ENCODE results near the gene ZC3H7A. TPM values are rescaled to one million over a fixed set of nuclear protein-coding genes. Genes with fewer than 3 reads are reported as not detected.

The ZC3H7A gene
- total RNA-seq, 1 experiment from 2014 or later: 45.9 TPM

DNA sequence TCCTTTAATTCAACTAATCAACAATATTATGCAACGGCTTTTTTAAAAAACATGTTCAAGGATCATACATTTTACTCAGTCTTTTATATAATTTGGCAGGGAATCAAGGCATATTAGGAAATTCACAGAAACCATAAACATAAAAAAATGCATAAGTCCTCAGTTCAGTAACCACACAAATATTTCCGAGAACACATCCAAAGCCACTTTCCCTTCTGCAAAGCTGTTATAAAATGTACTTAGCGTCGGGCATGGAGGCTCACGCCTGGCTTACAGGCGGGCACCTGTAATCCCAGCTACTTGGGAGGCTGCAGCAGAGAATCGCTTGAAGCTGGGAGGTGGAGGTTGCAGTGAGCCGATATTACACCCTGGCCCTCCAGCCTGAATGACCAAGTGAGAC, 9.7 kb upstream of the ZC3H7A start (continued):
- TF ChIP-seq TEAD1 (CRISPR knock-in tag; IDR thresholded peaks at IDR 0.05): no peak

DNA sequence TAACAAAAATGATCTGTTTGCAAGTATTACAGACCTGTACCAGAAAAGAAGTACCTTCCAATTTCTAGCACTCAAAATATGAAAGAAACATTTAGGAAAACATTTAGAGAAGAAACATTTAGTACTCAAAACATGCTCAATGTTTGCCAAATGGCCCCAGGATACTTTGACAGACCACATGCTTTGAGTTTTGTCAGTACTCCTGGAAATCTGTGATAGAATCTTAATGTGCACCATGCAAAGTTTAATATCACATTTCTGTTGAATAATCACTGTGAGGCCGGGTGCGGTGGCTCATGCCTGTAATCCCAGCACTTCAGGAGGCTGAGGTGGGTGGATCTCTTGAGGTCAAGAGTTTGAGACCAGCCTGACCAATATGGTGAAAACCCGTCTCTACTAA, 8.5 kb upstream of the ZC3H7A start:
- no peak overlapping the region for H3K27ac Mint-ChIP-seq
- no peak for DNase-seq (ENCODE audit: low spot score)
- H3K27me3 Mint-ChIP-seq (ENCODE audit: low read depth): no peaks in the 10 kb centered on the region
- H3K4me3 Mint-ChIP-seq: no peak overlapping the region
- no peaks in the 10 kb centered on the region for H3K9me3 Mint-ChIP-seq
- no peak for ATAC-seq
- CTCF ChIA-PET: no interaction called here
- POLR2A ChIA-PET: no interaction called here
- peaks cover 6% of the 10 kb centered on the region for H3K4me1 Mint-ChIP-seq
- TF ChIP-seq, protein P1, sequence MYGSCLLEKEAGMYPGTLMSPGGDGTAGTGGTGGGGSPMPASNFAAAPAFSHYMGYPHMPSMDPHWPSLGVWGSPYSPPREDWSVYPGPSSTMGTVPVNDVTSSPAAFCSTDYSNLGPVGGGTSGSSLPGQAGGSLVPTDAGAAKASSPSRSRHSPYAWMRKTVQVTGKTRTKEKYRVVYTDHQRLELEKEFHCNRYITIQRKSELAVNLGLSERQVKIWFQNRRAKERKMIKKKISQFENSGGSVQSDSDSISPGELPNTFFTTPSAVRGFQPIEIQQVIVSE (CRISPR knock-in tag; IDR thresholded peaks at IDR 0.05; ENCODE audit: borderline replicate concordance): no peak
- TF ChIP-seq CBFB (CRISPR knock-in tag; IDR thresholded peaks at IDR 0.05; ENCODE audit: low read depth): no peak
- no peak for TF ChIP-seq FOXP1 (CRISPR knock-in tag; IDR thresholded peaks at IDR 0.05; ENCODE audit: borderline replicate concordance)
- no peak for TF ChIP-seq ATF1 (CRISPR knock-in tag; IDR thresholded peaks at IDR 0.05)
- no peak for TF ChIP-seq FOXK1 (CRISPR knock-in tag; IDR thresholded peaks at IDR 0.05)
- no peak for TF ChIP-seq MYBL2 (CRISPR knock-in tag; IDR thresholded peaks at IDR 0.05)
- TF ChIP-seq, protein P2, sequence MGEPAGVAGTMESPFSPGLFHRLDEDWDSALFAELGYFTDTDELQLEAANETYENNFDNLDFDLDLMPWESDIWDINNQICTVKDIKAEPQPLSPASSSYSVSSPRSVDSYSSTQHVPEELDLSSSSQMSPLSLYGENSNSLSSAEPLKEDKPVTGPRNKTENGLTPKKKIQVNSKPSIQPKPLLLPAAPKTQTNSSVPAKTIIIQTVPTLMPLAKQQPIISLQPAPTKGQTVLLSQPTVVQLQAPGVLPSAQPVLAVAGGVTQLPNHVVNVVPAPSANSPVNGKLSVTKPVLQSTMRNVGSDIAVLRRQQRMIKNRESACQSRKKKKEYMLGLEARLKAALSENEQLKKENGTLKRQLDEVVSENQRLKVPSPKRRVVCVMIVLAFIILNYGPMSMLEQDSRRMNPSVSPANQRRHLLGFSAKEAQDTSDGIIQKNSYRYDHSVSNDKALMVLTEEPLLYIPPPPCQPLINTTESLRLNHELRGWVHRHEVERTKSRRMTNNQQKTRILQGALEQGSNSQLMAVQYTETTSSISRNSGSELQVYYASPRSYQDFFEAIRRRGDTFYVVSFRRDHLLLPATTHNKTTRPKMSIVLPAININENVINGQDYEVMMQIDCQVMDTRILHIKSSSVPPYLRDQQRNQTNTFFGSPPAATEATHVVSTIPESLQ (CRISPR knock-in tag; IDR thresholded peaks at IDR 0.05): no peak
- TF ChIP-seq, protein P3, sequence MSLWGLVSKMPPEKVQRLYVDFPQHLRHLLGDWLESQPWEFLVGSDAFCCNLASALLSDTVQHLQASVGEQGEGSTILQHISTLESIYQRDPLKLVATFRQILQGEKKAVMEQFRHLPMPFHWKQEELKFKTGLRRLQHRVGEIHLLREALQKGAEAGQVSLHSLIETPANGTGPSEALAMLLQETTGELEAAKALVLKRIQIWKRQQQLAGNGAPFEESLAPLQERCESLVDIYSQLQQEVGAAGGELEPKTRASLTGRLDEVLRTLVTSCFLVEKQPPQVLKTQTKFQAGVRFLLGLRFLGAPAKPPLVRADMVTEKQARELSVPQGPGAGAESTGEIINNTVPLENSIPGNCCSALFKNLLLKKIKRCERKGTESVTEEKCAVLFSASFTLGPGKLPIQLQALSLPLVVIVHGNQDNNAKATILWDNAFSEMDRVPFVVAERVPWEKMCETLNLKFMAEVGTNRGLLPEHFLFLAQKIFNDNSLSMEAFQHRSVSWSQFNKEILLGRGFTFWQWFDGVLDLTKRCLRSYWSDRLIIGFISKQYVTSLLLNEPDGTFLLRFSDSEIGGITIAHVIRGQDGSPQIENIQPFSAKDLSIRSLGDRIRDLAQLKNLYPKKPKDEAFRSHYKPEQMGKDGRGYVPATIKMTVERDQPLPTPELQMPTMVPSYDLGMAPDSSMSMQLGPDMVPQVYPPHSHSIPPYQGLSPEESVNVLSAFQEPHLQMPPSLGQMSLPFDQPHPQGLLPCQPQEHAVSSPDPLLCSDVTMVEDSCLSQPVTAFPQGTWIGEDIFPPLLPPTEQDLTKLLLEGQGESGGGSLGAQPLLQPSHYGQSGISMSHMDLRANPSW (CRISPR knock-in tag; conservative IDR thresholded peaks at IDR 0.05; ENCODE audit: low read depth): no peak
- TF ChIP-seq, protein P4, sequence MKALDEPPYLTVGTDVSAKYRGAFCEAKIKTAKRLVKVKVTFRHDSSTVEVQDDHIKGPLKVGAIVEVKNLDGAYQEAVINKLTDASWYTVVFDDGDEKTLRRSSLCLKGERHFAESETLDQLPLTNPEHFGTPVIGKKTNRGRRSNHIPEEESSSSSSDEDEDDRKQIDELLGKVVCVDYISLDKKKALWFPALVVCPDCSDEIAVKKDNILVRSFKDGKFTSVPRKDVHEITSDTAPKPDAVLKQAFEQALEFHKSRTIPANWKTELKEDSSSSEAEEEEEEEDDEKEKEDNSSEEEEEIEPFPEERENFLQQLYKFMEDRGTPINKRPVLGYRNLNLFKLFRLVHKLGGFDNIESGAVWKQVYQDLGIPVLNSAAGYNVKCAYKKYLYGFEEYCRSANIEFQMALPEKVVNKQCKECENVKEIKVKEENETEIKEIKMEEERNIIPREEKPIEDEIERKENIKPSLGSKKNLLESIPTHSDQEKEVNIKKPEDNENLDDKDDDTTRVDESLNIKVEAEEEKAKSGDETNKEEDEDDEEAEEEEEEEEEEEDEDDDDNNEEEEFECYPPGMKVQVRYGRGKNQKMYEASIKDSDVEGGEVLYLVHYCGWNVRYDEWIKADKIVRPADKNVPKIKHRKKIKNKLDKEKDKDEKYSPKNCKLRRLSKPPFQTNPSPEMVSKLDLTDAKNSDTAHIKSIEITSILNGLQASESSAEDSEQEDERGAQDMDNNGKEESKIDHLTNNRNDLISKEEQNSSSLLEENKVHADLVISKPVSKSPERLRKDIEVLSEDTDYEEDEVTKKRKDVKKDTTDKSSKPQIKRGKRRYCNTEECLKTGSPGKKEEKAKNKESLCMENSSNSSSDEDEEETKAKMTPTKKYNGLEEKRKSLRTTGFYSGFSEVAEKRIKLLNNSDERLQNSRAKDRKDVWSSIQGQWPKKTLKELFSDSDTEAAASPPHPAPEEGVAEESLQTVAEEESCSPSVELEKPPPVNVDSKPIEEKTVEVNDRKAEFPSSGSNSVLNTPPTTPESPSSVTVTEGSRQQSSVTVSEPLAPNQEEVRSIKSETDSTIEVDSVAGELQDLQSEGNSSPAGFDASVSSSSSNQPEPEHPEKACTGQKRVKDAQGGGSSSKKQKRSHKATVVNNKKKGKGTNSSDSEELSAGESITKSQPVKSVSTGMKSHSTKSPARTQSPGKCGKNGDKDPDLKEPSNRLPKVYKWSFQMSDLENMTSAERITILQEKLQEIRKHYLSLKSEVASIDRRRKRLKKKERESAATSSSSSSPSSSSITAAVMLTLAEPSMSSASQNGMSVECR (CRISPR knock-in tag; IDR thresholded peaks at IDR 0.05; ENCODE audit: borderline replicate concordance): no peak
- TF ChIP-seq SP1 (CRISPR knock-in tag; conservative IDR thresholded peaks at IDR 0.05): no peak
- H3K36me3 Mint-ChIP-seq: no peaks in the 10 kb centered on the region

DNA sequence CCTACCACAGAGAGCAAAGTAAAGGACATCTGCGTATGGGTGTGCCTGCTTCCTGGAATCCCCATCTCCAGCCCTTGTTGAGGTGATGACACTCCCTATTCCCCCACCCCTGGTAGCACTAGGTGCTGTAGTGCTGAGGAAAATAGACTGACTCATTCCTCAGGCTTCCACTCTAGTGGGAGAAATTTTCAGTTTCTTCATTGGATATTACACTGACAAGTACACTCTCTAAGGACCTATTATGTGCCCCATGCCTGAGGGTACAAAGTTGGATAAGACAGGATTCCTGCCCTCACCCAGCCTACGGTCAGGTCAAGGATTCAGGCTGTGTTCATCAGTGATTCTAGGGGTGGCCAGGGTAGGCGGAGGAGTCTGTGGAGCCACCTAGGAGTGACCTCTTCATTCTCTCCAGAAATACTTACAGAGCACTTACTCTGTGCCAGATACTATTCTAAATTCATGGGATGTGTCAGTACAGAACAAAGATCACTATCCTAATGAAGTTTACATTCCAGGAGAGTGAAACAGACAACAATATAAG, 4.5 kb upstream of the ZC3H7A start:
- Mint-ChIP-seq H3K36me3 (no peaks in the 10 kb centered on the region), H3K27ac (no peak overlapping the region), H3K27me3 (ENCODE audit: low read depth) (no peaks in the 10 kb centered on the region), H3K4me3 (no peak overlapping the region), H3K4me1 (peaks cover 23% of the 10 kb centered on the region), H3K9me3 (no peaks in the 10 kb centered on the region)
- ChIA-PET CTCF (no interaction called here), POLR2A (no interaction called here)
- ATAC-seq: no peak
- TF ChIP-seq, protein P5, sequence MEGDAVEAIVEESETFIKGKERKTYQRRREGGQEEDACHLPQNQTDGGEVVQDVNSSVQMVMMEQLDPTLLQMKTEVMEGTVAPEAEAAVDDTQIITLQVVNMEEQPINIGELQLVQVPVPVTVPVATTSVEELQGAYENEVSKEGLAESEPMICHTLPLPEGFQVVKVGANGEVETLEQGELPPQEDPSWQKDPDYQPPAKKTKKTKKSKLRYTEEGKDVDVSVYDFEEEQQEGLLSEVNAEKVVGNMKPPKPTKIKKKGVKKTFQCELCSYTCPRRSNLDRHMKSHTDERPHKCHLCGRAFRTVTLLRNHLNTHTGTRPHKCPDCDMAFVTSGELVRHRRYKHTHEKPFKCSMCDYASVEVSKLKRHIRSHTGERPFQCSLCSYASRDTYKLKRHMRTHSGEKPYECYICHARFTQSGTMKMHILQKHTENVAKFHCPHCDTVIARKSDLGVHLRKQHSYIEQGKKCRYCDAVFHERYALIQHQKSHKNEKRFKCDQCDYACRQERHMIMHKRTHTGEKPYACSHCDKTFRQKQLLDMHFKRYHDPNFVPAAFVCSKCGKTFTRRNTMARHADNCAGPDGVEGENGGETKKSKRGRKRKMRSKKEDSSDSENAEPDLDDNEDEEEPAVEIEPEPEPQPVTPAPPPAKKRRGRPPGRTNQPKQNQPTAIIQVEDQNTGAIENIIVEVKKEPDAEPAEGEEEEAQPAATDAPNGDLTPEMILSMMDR (IDR thresholded peaks at IDR 0.05): no peak
- TF ChIP-seq FOXJ3 (CRISPR knock-in tag; IDR thresholded peaks at IDR 0.05; ENCODE audit: borderline replicate concordance) (no peak), GTF2I (CRISPR knock-in tag; conservative IDR thresholded peaks at IDR 0.05) (no peak), SP1 (CRISPR knock-in tag; conservative IDR thresholded peaks at IDR 0.05) (no peak), ZNF396 (CRISPR knock-in tag; IDR thresholded peaks at IDR 0.05; ENCODE audit: borderline replicate concordance) (no peak), CBFB (CRISPR knock-in tag; IDR thresholded peaks at IDR 0.05; ENCODE audit: low read depth) (no peak)
- TF ChIP-seq, protein P6, sequence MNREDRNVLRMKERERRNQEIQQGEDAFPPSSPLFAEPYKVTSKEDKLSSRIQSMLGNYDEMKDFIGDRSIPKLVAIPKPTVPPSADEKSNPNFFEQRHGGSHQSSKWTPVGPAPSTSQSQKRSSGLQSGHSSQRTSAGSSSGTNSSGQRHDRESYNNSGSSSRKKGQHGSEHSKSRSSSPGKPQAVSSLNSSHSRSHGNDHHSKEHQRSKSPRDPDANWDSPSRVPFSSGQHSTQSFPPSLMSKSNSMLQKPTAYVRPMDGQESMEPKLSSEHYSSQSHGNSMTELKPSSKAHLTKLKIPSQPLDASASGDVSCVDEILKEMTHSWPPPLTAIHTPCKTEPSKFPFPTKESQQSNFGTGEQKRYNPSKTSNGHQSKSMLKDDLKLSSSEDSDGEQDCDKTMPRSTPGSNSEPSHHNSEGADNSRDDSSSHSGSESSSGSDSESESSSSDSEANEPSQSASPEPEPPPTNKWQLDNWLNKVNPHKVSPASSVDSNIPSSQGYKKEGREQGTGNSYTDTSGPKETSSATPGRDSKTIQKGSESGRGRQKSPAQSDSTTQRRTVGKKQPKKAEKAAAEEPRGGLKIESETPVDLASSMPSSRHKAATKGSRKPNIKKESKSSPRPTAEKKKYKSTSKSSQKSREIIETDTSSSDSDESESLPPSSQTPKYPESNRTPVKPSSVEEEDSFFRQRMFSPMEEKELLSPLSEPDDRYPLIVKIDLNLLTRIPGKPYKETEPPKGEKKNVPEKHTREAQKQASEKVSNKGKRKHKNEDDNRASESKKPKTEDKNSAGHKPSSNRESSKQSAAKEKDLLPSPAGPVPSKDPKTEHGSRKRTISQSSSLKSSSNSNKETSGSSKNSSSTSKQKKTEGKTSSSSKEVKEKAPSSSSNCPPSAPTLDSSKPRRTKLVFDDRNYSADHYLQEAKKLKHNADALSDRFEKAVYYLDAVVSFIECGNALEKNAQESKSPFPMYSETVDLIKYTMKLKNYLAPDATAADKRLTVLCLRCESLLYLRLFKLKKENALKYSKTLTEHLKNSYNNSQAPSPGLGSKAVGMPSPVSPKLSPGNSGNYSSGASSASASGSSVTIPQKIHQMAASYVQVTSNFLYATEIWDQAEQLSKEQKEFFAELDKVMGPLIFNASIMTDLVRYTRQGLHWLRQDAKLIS (CRISPR knock-in tag; IDR thresholded peaks at IDR 0.05; ENCODE audit: borderline replicate concordance): no peak
- DNase-seq (ENCODE audit: low spot score): no peak
